ENCODE measurements around the gene NOD1.
A peak's percentile ranks its signal among the peaks of the same experiment; 100 is the strongest.
"Not testable (repeated sequence)": the region's sequence is repeated elsewhere in the genome, so short reads cannot be mapped to it uniquely, and the experiment has no call there.

NOD1 gene

DNA sequence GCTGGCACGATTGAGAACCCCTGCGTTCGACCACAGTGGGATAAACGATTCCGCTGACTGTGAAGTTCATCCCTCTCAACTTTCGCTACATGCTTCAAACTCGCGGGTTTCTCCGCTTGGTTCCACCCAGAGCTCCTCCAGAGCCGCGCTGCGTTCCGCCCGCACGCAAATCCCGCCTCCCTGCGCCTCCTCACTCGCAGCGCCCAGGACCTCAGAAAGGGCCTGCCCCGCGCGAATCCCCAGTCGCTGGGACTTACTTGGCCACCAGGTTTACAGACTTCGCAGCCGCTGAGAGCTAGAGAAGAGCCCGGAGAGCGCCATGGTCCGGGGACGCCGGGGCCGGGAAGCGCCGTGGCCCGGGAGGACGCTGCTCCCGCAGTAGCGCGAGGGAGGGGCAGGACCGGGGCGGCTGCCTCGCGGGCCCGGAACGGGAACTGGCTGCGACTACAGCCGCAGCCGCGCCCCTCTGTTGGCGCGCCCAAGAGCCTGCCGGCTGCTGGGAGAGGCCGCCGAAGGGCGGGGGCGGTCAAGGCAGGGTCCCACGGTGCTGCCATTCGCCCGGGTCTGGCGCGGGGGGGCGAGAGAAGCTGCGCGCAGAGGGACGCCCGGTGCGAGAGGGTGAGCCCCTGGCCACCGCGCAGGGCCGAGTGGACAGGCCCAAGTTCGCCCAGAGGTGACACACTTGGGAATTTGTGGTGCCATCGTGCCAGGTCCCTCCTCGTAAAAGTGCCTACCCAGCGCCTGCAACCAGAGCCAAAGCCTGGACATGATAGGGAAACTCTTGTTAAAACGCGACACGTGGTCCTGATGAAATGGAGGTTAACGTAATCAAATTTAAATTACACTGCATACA, at the start of gene NOD1:
NOD1 (minus strand) TSS at position 436 of the 853 bp plus-strand sequence. CDS start 21,863 bp downstream, outside the sequence.
- peak; percentile 73 for DNase-seq

GRCh38 chr7:30527297-30527696, 48.7 kb upstream of the NOD1 start:
- not testable (repeated sequence) for DNase-seq

GRCh38 chr7:30526163-30526562, 47.6 kb upstream of the NOD1 start:
- DNase-seq: no peak

- DNase-seq: no peak
These were observed 46.8 kb upstream of the NOD1 start for GRCh38 chr7:30525429-30525828.

- no peak for DNase-seq
These were observed 46.0 kb upstream of the NOD1 start for GRCh38 chr7:30524545-30524944.

DNA sequence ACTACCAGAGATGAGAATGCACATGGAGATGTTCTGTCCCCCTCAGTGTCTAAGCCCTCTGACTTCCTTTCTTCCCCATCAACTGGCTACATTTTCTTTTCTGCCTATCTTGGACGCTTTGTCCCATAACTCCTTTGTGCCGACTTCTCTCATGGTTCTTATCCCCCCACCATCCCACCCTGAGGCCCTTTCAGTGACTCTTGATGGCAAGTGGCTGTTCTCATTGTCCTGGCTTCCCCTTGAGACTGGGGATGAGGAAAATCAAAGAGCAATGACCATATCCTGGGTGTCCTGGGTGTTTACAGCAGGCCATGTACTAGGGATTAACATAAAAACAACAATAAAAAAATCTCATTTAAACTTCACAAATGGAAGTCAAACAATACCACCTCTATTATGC, 44.9 kb upstream of the NOD1 start:
- DNase-seq: no peak

DNA sequence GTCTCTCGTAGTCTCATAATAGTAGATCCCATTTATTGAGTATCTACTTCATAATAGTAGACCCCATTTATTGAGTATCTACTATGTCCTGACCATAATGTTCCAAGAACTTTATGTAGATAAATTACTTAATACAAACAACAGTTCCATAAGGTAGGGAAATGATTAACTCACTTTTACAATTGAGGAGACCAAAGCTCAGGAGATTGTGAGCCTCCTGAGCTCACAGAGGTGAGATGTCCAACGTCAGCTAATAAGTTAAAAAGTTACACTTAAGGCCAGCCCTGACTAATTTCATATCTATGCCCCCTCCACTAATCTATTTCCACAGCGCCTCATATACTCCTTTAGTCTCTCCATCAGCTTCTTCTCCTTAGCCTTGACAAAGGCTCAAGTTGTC, 43.6 kb upstream of the NOD1 start:
- no peak for DNase-seq

DNA sequence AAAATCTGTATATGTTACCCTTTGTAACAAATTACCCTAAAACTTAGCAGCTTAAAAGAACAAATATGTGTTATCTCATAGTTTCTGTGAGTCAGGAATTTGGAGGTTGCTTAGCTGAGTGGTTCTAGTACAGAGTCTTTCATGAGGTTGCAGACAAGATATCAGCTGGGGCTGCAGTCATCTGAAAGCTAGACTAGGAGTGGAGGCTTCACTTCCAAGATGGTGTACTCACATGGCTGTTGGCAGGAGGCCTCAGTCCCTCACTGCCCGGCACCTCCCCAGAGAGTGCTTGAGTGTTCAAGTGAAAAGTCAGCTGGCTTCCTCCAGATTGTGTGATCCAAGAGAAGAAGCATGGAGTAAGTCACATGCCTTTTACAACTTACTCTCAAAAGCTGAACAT, 42.9 kb upstream of the NOD1 start:
- no peak for DNase-seq

DNA sequence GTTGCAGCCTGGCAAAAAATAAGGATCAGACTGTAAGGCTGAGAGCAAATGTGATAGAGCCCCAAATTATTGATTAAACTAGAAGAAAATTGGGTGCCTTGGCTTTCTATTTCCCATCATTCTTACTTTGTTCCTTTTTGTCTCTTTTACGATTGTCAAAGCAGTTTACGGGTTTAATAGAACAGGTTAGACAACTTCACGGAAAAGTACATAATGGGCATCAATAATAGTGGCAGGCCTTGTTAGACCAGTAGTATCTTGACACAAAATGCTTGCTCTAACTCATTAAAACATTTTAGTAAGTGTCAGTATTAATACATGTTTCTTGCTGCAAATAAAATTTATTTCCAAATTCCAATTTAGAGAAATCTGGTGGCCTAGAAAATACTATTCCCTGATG, 40.5 kb upstream of the NOD1 start:
- DNase-seq: no peak

- DNase-seq: no peak
These were observed 37.2 kb upstream of the NOD1 start for GRCh38 chr7:30515761-30516160.

- no peak for DNase-seq
These were observed 36.2 kb upstream of the NOD1 start for GRCh38 chr7:30514776-30515175.

GRCh38 chr7:30514177-30514576, 35.6 kb upstream of the NOD1 start:
- DNase-seq: no peak

GRCh38 chr7:30513762-30514161, 35.2 kb upstream of the NOD1 start:
- DNase-seq: no peak

DNA sequence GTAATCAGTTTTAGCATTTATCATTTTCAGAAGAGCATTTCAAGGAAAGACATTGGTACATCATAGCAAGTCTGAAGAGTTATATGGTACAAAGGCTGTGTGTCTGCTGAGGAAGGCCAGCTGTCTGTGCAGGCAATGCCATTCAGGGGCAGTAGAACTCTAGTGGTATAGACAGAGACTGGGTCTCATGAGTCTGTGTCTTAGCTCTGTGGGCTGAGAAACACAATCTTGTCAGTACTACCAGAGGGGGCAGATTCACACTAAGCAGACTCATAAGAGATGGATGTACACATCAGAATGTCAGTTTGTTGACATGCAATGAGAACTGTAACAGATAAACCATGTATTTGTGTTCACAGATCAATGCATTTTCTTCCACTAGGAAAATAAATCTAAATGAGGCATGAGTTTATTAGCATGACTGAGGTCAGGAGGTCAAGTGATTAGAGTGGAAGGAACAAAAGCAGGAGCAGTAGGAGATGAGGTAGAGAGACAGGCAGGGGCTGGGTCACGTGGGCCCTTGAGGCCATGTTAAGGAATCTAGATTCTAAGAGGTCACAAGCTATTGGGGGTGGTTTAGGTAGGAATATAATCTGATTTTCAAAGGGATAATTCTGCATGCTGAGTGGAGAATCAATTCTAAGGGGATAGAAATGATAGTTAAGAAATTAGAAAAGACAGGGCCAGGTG, 33.5 kb upstream of the NOD1 start:
- no peak for DNase-seq

DNA sequence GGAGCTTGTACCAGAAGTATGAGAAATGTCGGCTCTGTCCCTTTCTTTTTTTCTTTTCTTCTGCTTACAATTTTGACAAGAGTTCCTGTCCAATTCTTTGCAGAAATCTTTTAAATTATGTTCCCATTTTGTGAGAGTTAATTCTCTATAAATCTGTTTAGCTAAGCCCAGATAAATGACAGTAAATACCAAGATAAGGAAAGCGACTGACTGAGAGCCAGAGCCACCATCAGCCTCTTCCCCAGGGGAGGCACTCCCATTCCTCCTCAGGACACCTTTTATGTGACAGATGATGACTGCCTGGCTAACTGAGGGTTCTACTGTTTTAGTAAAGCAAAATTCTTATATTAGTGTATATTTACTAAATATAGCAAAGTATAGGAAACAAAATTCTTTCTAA, 32.9 kb upstream of the NOD1 start:
- DNase-seq: no peak

DNA sequence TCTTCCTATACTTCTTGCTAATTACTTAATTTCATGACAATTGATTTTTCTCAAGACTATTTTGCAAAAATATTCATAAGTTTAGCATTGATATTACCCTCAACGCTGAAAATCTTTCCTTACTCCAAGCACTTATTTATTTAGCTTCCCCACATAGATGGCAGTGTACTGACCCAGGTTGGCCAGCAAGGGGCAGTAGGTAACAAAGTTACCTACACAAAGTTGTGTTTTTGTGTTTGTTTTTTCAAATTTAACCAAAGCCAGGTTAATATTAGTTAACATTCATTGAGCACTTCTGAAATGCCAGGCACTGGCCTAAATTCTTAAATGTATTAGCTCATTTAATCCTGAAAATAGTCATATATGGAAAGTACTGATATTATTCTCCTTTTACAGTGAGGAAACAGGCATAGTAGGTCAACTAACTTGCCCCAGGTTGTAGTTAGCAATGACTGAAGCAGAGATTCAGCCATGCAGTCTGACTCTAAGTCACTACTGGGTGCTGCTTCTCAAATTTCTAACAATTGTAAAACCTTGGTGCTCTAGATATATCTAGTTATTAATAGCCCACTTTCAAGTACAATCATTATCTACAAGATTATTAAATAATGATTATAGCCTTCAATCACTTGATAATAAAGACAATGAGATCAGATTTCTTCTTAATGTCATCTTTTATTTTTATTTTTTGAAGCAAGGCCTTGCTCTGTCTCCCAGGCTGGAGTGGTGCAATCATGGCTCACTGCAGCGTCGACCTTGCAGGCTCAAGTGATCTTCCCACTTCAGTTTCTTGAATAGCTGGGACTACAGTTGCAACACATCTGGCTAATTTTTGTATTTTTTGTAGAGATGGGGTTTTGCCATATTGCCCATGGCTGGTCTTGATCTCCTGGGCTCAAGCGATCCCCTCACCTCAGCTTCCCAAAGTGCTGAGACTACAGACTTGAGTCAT, 31.8 kb upstream of the NOD1 start:
- peak; percentile 41 for DNase-seq

GRCh38 chr7:30509171-30509857, 30.7 kb upstream of the NOD1 start:
- not testable (repeated sequence) for DNase-seq

DNA sequence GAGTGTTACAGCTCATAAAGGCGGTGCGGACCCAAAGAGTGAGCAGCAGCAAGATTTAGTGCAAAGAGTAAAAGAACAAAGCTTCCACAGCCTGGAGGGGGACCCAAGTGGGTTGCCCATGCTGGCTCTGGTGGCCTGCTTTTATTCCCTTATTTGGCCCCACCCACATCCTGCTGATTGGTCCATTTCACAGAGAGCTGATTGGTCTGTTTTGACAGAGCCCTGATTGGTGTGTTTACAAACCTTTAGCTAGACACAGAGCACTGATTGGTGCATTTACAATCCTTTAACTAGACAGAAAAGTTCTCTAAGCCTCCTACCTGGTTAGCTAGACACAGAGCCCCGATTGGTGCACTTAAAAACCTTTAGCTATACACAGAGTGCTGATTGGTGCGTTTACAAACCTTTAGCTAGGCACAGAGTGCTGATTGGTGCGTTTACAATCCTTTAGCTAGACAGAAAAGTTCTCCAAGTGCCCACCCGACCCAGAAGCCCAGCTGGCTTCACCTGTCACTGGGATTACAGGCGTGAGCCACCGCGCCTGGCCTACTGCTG, 28.8 kb upstream of the NOD1 start:
- DNase-seq: not testable (repeated sequence)

GRCh38 chr7:30505174-30505697, 26.7 kb upstream of the NOD1 start:
- no peak for DNase-seq

GRCh38 chr7:30504301-30505173, 26.0 kb upstream of the NOD1 start, which contains the start of gene GGCT:
GGCT (minus strand) TSS chr7:30504829; CDS start chr7:30504709, 120 bp downstream.
- DNase-seq: peak; percentile 97

Data from CD4-positive, alpha-beta T cell treated with Interleukin-6 for 4 hours (primary cell).